HL-60/S4 (cell line): Measurements from ENCODE around the gene COQ7.

Experiments
- in situ Hi-C: fragments of 300-500 bp; cut with MboI; formaldehyde crosslinking; loops from 2 replicates; pipeline ENCODE4 v1.14.3; 2022; ENCODE audit warnings: low sequenced_read_pairs

COQ7 gene

GRCh38 chr16:19067349-19068236 is at the start of gene COQ7:
COQ7 (plus strand) TSS chr16:19067614; CDS start chr16:19067665, 51 bp downstream.
- in situ Hi-C loops, result no loop called here

- in situ Hi-C loops, result no loop called here
Measured at GRCh38 chr16:19020689-19021088, 46.7 kb upstream of the COQ7 start.

GRCh38 chr16:19021747-19022146 is 45.7 kb upstream of the COQ7 start:
- in situ Hi-C loops, result no loop called here

GRCh38 chr16:19027416-19027815 is 40.0 kb upstream of the COQ7 start:
- in situ Hi-C loops, result no loop called here

GRCh38 chr16:19029980-19030379 is 37.4 kb upstream of the COQ7 start:
- in situ Hi-C loops, result no loop called here

DNA sequence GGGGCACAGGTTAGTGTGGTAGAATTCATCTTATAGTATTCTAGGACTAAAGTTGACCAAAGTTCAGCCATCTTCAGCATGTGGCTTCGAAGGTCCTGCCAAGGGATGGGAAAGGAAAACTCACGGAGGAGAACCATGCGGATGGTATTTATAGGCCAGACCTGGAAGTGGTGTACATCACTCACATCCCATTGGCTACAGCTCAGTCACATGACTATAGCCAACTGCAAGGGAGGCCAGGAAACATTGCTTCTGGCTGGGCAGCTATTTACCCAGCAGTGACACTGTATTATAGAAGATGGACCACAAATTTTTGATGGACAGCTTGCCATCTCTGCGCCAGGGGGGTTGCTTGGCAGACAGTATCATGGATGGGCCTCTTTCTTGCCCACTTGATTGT is 35.7 kb upstream of the COQ7 start:
- in situ Hi-C loops, result no loop called here

DNA sequence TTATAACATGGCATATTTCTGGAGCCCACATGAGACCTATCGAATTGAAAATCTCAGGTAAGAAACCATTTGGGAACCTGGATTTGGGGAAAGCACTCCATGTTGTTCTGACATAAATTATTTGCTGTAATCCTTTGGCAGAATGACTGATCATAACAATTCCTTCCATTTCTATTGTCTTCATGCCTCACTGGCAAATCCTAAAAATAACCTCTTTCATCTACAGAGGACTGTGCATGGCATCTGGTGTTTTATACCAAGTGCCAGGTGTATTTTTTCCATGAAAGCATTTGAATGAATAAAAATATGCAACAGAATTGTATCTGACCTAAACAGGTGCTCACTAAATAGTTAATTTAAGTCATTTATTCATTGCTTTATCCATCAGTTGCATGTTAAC is 33.7 kb upstream of the COQ7 start:
- in situ Hi-C loops, result no loop called here

- in situ Hi-C loops, result no loop called here
Measured at GRCh38 chr16:19040400-19040799, 27.0 kb upstream of the COQ7 start.

GRCh38 chr16:19044769-19045168 is 22.6 kb upstream of the COQ7 start:
- in situ Hi-C loops, result no loop called here

- in situ Hi-C loops, result no loop called here
Measured at GRCh38 chr16:19046062-19046461, 21.4 kb upstream of the COQ7 start.

DNA sequence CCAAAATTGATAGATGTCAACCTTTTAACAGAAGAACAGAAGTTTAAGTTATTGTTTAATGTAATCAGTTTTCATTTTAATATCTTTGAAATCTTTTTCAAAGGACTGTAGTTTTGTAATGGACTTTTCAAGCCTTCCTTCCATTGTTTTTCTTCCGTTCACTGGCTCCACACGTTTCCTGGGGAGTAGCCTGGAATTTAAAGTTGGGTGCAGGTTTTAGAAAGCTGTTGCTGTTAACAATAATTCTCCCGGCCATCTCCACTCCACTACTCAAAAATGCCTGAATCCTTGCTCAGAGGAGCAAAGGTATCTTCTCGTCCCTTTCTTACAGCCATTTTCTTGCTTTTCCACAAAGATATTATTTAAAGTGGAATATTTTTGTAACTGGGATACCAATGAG is 4.7 kb upstream of the COQ7 start:
- in situ Hi-C loops, result no loop called here

GRCh38 chr16:19066988-19067348 is 446 bp upstream of the COQ7 start:
- in situ Hi-C loops, result no loop called here

- in situ Hi-C loops, result no loop called here
Measured at GRCh38 chr16:19068237-19068815, 912 bp downstream of the COQ7 start.

DNA sequence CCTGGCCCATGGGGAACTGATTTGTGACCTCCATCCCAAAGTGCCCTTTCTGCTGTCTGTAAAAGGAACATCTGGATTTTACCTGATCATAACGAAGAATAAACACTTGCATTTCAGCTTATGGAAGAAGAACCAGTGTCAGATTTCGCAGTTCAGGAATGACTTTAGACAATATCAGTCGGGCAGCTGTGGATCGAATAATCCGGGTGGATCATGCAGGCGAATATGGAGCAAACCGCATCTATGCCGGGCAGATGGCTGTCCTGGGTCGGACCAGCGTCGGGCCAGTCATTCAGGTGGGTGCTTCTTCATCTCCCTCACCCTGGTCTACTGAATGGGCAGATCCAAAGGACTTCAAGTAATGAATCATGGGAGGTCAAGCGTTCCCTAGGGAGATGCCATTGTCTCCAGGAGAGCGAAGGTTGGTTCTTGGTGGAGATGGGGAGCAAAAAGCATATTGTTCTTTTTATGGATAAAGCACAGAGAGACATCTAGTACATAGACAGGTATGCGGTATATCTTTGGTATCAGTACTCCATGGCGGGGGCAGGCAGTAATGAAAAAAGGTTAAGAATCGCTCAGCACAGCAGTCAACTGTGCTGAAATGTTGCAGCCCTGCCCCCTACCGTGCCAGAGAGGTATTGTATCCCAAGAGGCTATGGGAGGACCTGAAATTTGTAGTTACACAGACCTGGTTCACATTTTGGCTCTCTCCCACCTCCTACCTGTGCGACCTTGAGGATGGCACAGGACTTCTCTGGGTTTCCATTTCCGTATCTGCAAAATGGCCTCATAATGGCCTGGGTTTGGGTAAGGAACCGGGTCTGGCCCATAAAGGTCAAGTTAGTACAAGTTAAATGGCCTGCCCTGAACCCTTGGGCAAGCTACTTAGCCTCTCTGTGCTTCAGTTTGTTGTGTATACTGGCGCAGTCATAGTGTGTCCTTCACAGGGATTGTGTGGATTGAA is 4.7 kb downstream of the COQ7 start:
- in situ Hi-C loops, result no loop called here

- in situ Hi-C loops, result no loop called here
Measured at GRCh38 chr16:19073344-19073743, 5.9 kb downstream of the COQ7 start.

- in situ Hi-C loops, result no loop called here
Measured at GRCh38 chr16:19073863-19074262, 6.4 kb downstream of the COQ7 start.

- in situ Hi-C loops, result no loop called here
Measured at GRCh38 chr16:19075511-19075910, 8.1 kb downstream of the COQ7 start.

DNA sequence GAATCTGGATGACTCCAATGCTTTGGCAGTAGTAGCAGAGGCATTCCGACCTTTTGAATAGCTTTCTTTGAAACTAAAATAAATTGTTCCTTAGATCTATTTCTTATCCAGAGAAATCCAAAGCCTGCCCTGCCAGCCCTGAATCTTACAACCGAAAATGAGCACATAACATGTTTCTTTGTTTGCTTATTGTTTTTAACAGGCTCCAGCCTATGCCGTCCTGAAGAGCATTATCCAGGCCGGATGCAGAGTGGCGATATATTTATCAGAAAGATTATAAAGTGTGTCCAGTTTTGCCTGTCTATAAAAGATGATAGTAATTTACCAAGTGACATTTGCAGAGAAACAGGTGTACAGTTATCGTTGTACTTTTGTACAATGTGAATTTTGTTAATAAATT is 10.5 kb downstream of the COQ7 start:
- in situ Hi-C loops, result no loop called here

DNA sequence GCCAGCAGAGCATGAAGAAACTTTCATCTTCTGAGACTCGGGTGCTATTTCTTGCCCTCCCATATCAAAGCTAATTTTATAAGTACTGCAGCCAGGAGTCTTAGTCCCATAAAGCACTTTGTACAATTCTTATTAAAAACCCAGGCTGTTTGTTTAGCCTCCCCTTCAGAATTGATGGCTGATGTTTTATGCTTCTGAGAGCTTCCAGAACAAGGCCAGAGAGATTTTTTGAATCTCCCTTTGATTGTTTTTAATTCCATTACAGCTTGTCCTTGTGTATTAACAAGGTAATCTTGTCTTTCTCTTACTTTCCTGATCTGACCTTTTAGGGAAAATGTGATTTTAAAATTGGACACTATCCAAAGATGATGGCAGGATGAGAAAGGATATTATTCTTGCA is 16.3 kb downstream of the COQ7 start:
- in situ Hi-C loops, result no loop called here

- in situ Hi-C loops, result no loop called here
Measured at GRCh38 chr16:19084139-19084538, 16.7 kb downstream of the COQ7 start.

DNA sequence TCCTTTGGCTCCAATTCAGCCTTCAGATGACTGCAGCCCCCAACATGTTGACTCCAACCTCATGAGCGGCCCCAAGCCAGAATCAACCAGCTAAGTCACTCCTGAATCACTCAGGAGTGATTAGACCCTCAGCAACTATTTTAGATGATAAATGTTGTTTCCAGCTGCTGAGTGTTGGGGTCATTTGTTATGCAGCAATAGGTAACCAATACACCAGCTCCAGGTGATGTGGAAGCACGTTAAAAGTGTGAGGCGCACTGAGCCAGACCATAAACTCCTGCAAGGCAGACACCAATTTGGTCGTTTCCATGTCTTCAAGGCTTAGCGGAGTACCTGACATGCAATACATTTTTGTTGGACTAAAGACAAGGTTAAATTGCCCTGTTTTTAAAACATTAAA is 17.5 kb downstream of the COQ7 start:
- in situ Hi-C loops, result no loop called here
